Suprapubic skin (tissue), 3 donors: ENCODE data around the gene TFF1.

ENCODE experiments used
- POLR2A ChIP-seq, 2 donors: fragments of 450-650 bp; IDR thresholded peaks; one replicate each; pipeline ENCODE4 v1.6.1; 2017; ENCODE audit warnings: antibody characterized with exemption in 2 of 2, mild to moderate bottlenecking in 2 of 2, moderate library complexity in 2 of 2
- TF ChIP-seq, protein P1 (sequence below), 2 donors: fragments of 200-600 bp in 1 of 2; fragments of 450-650 bp in 1 of 2; sonication (generic) in 1 of 2; IDR thresholded peaks; one replicate each; pipeline ENCODE4 v1.5.1; 2016 to 2019; ENCODE audit warnings: antibody characterized with exemption in 2 of 2, mild to moderate bottlenecking in 1 of 2, moderate library complexity in 1 of 2

DNA sequence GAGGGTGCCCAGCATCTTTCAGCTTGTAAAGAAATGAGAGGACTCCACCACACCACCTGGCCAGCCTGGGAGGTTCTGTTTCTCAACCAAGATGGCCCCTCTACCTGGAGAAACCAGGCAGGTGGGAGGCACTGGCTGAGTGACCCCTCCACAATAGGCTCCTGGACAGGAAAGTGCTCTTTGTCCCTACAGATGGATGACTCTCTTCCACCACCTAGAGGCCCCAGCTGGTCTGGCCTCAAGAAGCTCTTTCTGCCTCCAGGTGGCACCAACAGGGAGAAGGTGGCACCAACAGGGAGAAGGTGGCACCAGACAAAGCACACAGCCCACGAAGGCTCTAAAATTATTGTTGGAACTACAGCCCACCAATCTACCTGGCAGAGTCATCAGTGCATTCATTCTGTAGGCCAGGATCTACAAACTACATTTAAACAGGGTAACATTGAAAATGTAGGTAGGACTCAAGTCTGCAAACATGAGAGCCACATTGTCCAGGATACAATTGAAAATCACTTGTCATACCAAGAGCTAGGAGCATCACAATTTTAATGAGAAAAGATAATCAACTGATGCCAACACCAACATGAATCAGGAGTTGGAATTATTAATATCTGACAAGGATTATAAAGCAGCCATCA lies 15.1 kb upstream of the TFF1 start:
- TF ChIP-seq, protein P1, sequence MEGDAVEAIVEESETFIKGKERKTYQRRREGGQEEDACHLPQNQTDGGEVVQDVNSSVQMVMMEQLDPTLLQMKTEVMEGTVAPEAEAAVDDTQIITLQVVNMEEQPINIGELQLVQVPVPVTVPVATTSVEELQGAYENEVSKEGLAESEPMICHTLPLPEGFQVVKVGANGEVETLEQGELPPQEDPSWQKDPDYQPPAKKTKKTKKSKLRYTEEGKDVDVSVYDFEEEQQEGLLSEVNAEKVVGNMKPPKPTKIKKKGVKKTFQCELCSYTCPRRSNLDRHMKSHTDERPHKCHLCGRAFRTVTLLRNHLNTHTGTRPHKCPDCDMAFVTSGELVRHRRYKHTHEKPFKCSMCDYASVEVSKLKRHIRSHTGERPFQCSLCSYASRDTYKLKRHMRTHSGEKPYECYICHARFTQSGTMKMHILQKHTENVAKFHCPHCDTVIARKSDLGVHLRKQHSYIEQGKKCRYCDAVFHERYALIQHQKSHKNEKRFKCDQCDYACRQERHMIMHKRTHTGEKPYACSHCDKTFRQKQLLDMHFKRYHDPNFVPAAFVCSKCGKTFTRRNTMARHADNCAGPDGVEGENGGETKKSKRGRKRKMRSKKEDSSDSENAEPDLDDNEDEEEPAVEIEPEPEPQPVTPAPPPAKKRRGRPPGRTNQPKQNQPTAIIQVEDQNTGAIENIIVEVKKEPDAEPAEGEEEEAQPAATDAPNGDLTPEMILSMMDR (IDR thresholded peaks at IDR 0.05) = no peak
- TF ChIP-seq POLR2A (IDR thresholded peaks at IDR 0.05) = no peak
